NT2/D1 (cell line): ENCODE measurements around the gene DYNAP.

ENCODE experiments used
- DNase-seq: peaks from one replicate; pipeline ENCODE4 v3.0.0-alpha.2; 2011; ENCODE audit warnings: low read depth, low spot score
- H3K27me3 ChIP-seq: 2 replicates; pipeline ENCODE4 v1.6.0; 2011; ENCODE audit warnings: mild to moderate bottlenecking; ENCODE audit not compliant: insufficient read length, insufficient read depth
- H3K36me3 ChIP-seq: 2 replicates; pipeline ENCODE4 v1.6.1; 2011; ENCODE audit warnings: mild to moderate bottlenecking, low read length, mixed read lengths; ENCODE audit not compliant: insufficient read depth, insufficient read length
- H3K4me1 ChIP-seq: 2 replicates; pipeline ENCODE4 v1.5.1; 2011; ENCODE audit not compliant: insufficient read depth, insufficient read length
- H3K4me3 ChIP-seq: 2 replicates; pipeline ENCODE4 v1.5.1; 2011; ENCODE audit warnings: low read depth; ENCODE audit not compliant: insufficient read length
- H3K9ac ChIP-seq: 2 replicates; pipeline ENCODE4 v1.6.0; 2011; ENCODE audit warnings: low read depth; ENCODE audit not compliant: insufficient read length
- H3K9me3 ChIP-seq: 2 replicates; pipeline ENCODE4 v1.5.1; 2011; ENCODE audit warnings: mild to moderate bottlenecking, low read length; ENCODE audit not compliant: insufficient read depth
- SUZ12 ChIP-seq: IDR thresholded peaks from 2 replicates; pipeline ENCODE4 v1.6.1; 2011; ENCODE audit not compliant: insufficient read length, insufficient read depth; ENCODE audit errors: extremely low read depth
- YY1 ChIP-seq: IDR thresholded peaks from 2 replicates; pipeline ENCODE4 v1.6.1; 2011; ENCODE audit not compliant: insufficient read length, insufficient read depth
- ZNF274 ChIP-seq: IDR thresholded peaks from 2 replicates; pipeline ENCODE4 v1.6.1; 2011; ENCODE audit warnings: mild to moderate bottlenecking, low read depth, low read length

The DYNAP gene, protein sequence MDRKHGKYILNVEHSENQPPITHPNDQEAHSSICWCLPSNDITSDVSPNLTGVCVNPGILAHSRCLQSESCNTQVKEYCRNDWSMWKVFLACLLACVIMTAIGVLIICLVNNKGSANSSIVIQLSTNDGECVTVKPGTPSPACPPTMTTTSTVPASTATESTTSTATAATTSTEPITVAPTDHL

DNA sequence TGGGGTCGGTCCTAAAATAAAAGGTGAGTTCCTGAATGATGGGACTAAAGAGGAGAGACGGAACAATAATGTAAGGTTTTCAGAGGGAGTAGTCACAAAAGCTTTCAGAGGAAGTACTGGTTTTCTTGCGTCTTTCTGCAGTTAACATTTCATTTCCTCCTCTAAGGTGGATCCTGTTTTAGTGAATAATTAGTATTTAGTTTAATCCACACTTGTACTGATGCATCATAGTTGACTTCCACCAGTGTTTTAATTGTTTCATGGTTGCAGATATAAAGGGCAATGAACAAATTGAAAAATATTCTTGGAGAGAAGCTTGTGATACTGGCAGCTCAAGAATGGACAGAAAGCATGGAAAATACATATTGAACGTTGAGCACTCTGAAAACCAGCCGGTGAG lies at the start of gene DYNAP:
DYNAP (plus strand) TSS at position 301 of the 400 bp plus-strand sequence; CDS start at position 339, 38 bp downstream.
- no peak for DNase-seq
- no peaks in the 10 kb centered on the region for H3K27me3 ChIP-seq
- H3K4me1 ChIP-seq: no peaks in the 10 kb centered on the region
- no peak within 1 kb of the TSS for H3K9ac ChIP-seq
- no peaks in the 10 kb centered on the region for H3K36me3 ChIP-seq
- TF ChIP-seq YY1 (no peak), ZNF274 (no peak)
- H3K4me3 ChIP-seq: no peak within 1 kb of the TSS
- H3K9me3 ChIP-seq: no peaks in the 10 kb centered on the region

DNA sequence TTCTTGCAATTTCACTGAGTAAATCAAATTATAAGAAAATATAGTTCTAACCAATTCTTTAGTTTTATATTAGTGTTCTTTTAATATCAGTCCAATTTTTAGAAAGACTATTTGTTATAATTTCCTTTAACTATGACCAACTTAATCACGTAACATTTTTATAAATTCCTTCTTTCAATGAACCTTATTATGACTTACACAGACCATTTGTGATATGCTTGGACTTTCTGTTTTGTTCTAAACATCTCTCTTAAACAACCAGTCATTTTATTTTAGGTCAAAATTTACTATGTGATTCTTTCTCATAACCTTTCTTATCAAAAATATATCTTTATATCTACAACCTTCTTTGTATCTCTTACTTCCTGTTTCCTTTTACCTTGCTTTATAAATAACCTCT lies 39.5 kb upstream of the DYNAP start:
- no peaks in the 10 kb centered on the region for H3K4me1 ChIP-seq
- no peak for DNase-seq

DNA sequence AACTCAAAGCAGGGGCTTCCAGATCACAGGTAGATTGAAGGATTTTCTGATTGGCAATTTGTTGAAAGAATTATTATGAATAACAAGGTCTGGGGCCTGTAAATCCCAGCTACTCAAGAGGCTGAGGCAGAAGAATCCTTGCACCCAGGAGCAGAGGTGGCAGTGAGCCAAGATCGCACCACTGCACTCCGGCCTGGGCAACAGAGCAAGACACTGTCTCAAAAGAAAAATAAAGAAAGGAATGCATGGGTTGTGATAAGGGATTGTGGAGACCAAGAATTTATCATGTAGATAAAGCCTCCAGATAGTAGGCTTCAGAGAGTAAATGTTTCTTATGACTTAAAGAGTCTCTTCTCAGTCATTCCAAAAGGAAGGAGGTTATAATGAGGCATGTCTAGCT lies 35.8 kb upstream of the DYNAP start:
- H3K36me3 ChIP-seq: no peaks in the 10 kb centered on the region
- H3K9ac ChIP-seq: no peak overlapping the region
- no peak for DNase-seq
- H3K27me3 ChIP-seq: no peaks in the 10 kb centered on the region
- H3K9me3 ChIP-seq: peaks cover 30% of the 10 kb centered on the region
- H3K4me3 ChIP-seq: no peak overlapping the region
- TF ChIP-seq YY1: no peak
- no peak for TF ChIP-seq SUZ12
- no peak for TF ChIP-seq ZNF274
- H3K4me1 ChIP-seq: no peaks in the 10 kb centered on the region

More for the DNA sequence above, 39.5 kb upstream of the DYNAP start:
- no peak overlapping the region for H3K4me3 ChIP-seq
- H3K9me3 ChIP-seq: peaks cover 53% of the 10 kb centered on the region
- TF ChIP-seq ZNF274 (no peak), SUZ12 (no peak)
- no peaks in the 10 kb centered on the region for H3K27me3 ChIP-seq
- H3K9ac ChIP-seq: no peak overlapping the region
- no peaks in the 10 kb centered on the region for H3K36me3 ChIP-seq

DNA sequence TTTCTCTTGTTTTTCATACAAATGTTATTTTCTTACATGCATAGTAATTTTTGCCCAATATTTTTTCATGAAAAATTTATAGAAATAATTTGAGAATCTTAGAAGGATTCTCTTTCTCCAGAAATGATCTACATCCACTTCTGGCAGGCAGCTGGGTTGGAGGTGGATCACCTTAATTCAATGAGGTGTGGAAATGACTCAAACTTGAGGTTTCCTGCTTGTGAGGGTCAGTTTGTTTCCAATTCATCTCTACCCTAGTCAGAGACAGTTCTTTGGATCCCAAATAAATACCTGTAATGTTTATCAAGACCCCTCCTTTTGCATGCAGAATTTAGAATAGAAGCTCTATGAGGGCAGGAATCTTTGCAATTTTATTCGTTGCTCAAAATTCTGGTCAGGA lies 35.0 kb upstream of the DYNAP start:
- H3K36me3 ChIP-seq: no peaks in the 10 kb centered on the region
- TF ChIP-seq YY1: no peak
- TF ChIP-seq ZNF274: no peak
- no peak for TF ChIP-seq SUZ12
- H3K9ac ChIP-seq: no peak overlapping the region
- no peaks in the 10 kb centered on the region for H3K27me3 ChIP-seq
- peaks cover 23% of the 10 kb centered on the region for H3K9me3 ChIP-seq
- H3K4me3 ChIP-seq: no peak overlapping the region
- DNase-seq: no peak
- no peaks in the 10 kb centered on the region for H3K4me1 ChIP-seq

DNA sequence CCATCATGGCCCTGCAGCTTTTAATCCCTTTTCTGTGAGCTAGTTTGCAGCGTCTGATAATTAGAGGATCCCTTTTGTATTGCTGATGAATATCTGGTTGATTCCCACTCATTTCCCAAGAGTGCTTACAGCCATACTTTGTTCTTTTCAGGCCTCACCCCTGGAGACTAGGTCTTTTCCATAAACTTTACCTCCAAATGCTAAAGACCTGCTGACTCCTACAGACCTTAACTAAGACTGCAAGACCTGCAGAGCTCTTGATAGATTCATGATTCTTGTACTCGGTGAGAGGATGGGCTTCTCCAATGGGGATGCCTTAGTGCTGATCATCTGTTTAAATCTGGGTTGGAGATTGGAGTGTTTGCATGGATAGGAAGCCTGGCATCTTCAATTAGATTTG lies 33.1 kb upstream of the DYNAP start:
- Histone ChIP-seq H3K9ac (no peak overlapping the region), H3K36me3 (no peaks in the 10 kb centered on the region), H3K4me1 (no peaks in the 10 kb centered on the region), H3K27me3 (no peaks in the 10 kb centered on the region), H3K9me3 (peaks cover 4% of the 10 kb centered on the region; the same call in 1 of the 2 replicates), H3K4me3 (no peak overlapping the region)
- DNase-seq: no peak
- TF ChIP-seq YY1 (no peak), ZNF274 (no peak), SUZ12 (no peak)

DNA sequence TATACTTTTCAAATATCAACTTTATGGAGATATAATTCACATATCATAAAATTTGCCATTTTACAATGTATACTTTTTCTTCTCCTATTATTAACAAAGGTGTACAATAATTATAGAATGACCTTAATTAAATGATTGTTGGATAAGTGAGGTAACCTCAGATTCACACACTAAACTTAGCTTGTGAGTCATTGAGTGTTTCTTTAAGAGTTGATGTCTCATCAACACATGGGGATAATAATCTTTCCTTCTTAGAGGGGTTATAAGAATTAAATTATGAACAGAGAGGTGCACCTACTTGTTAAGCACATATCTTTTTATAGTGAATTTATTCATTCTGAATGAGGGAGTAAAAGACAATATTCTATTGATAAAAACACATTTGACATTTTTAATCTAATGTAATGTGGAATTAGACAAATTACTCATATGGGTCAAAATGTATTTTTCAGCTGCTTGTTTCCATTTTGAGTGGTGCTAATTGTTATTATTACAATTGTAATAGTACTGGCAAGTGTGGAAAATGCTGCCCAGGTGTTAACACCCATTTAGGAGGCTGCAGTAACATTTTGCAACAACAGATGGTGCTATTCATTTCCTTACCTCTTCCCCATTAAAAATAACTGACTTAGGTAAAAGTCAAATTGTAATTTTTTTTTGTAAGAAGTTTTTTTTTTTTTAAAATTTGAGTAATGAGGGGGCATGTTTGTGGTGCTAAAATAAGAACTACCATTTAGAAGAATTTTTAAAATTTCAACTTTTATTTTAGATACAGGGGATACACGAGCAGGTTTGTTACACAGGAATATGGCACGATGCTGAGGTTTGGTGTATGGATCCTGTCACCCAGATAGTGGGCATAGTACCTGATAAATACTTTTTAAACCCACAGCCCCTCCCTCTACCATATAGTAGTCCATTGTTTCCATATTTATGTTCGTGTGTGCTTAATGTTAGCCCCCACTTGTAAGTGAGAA lies 32.1 kb upstream of the DYNAP start:
- no peak overlapping the region for H3K4me3 ChIP-seq
- H3K36me3 ChIP-seq: no peaks in the 10 kb centered on the region
- no peak for DNase-seq

DNA sequence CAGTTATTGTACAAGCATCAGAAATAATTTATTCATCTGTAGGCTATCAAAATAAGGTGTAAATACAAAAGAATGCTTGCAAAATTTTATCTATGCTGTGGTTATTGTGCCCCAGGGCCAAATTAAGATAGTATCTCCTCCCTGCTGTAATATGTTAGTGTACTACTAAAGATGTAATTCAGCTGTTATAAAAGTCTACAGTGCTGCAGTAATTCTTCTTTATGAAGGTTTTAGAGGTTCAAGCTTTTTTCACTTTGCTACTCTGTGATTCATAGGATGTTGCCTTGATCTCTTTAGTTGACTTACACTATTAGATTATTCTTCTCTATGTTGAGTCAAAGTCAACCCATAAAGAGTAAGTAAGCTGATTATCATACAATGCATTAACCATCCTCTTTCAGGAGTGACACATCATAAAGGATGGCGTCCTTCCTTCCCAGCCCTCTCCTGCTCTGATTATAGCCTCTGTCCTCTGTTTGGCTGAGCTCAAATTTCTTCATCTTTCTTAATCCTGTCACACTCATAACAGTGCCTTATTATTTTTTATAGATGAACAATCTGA lies 29.3 kb upstream of the DYNAP start:
- TF ChIP-seq ZNF274 (no peak), YY1 (no peak), SUZ12 (no peak)
- H3K4me1 ChIP-seq: no peaks in the 10 kb centered on the region
- no peak for DNase-seq
- no peak overlapping the region for H3K9ac ChIP-seq
- no peaks in the 10 kb centered on the region for H3K27me3 ChIP-seq
- H3K4me3 ChIP-seq: no peak overlapping the region
- no peaks in the 10 kb centered on the region for H3K36me3 ChIP-seq
- no peaks in the 10 kb centered on the region for H3K9me3 ChIP-seq

More for the DNA sequence above, 32.1 kb upstream of the DYNAP start:
- Histone ChIP-seq H3K27me3 (no peaks in the 10 kb centered on the region), H3K9me3 (no peaks in the 10 kb centered on the region), H3K9ac (no peak overlapping the region), H3K4me1 (no peaks in the 10 kb centered on the region)
- TF ChIP-seq SUZ12 (no peak), ZNF274 (no peak), YY1 (no peak)
